ENCODE data around the gene CREB3L1.

CREB3L1 gene

GRCh38 chr11:46271875-46272815 lies 5.3 kb upstream of the CREB3L1 start:
- ChIA-PET CTCF (interaction anchor here (0.6 kb wide), 1 partner anchor 37 kb away, joined by 4 read pairs; no protein-coding TSS in a partner anchor), POLR2A (ENCODE audit: low non-redundant PET) (no interaction called here)
- TF ChIP-seq CTCF (conservative IDR thresholded peaks at IDR 0.05; ENCODE audit: low read depth), result no peak
- peak overlapping the region; percentile 90 for H3K27ac ChIP-seq
- no peak for DNase-seq (ENCODE audit: low spot score)

GRCh38 chr11:46272816-46273427 lies 4.5 kb upstream of the CREB3L1 start:
- H3K27ac ChIP-seq, result peak overlapping the region; percentile 90
- DNase-seq (ENCODE audit: low spot score), result peak; percentile 63
- POLR2A ChIA-PET (ENCODE audit: low non-redundant PET), result no interaction called here
- CTCF ChIA-PET, result interaction anchor here (0.7 kb wide), 1 partner anchor 298 kb away, joined by 3 read pairs; no protein-coding TSS in a partner anchor
- TF ChIP-seq CTCF (conservative IDR thresholded peaks at IDR 0.05; ENCODE audit: low read depth), result no peak

GRCh38 chr11:46273511-46274205 lies 3.8 kb upstream of the CREB3L1 start:
- POLR2A ChIA-PET (ENCODE audit: low non-redundant PET), result no interaction called here
- no peak for DNase-seq (ENCODE audit: low spot score)

GRCh38 chr11:46275964-46276641 lies 1.4 kb upstream of the CREB3L1 start:
- H3K27ac ChIP-seq, result no peak overlapping the region
- ChIA-PET POLR2A (ENCODE audit: low non-redundant PET) (no interaction called here), CTCF (no interaction called here)
- no peak for DNase-seq (ENCODE audit: low spot score)
- no peak for TF ChIP-seq CTCF (conservative IDR thresholded peaks at IDR 0.05; ENCODE audit: low read depth)

More at GRCh38 chr11:46273511-46274205, 3.8 kb upstream of the CREB3L1 start:
- CTCF ChIA-PET, result interaction anchor here (0.7 to 0.9 kb wide), 2 partner anchors 34 to 297 kb away, joined by 3 to 4 read pairs; no protein-coding TSS in a partner anchor
- peak overlapping the region; percentile 90 for H3K27ac ChIP-seq
- TF ChIP-seq CTCF (conservative IDR thresholded peaks at IDR 0.05; ENCODE audit: low read depth), result no peak

GRCh38 chr11:46277313-46277621 lies 195 bp upstream of the CREB3L1 start:
- peak; percentile 46 for DNase-seq (ENCODE audit: low spot score)
- ChIA-PET POLR2A (ENCODE audit: low non-redundant PET) (no interaction called here), CTCF (interaction anchor here (0.6 to 0.7 kb wide), 2 partner anchors 15 to 115 kb away, joined by 3 to 4 read pairs; no protein-coding TSS in a partner anchor)
- TF ChIP-seq CTCF (conservative IDR thresholded peaks at IDR 0.05; ENCODE audit: low read depth), result no peak
- no peak overlapping the region for H3K27ac ChIP-seq
